Right hindlimb (tissue), 1 donor: ENCODE measurements around the gene SLC18A2.

Source experiments
- DNase-seq: peaks from one replicate; pipeline ENCODE4 v3.0.0-alpha.2; 2018

Gene SLC18A2

DNA sequence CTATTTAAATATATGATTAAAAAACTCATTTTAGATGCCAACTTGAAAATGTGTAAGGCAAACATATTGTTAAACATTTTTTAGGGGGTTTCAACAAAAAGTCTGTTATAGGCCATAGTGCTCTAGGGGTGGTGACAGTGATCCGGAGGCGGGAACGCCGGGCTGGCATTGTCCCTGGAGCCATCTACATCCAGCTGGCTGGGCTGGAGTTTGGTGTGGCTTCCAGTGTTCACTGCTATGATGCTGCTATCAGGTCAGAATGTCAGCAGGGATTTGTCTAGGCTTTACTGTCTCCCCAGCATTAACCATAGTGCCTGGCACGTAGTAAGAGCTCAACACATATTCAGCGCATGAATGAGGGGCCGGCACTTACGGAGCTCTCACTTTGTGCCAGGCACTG lies 1.9 kb upstream of the SLC18A2 start:
- no peak for DNase-seq

DNA sequence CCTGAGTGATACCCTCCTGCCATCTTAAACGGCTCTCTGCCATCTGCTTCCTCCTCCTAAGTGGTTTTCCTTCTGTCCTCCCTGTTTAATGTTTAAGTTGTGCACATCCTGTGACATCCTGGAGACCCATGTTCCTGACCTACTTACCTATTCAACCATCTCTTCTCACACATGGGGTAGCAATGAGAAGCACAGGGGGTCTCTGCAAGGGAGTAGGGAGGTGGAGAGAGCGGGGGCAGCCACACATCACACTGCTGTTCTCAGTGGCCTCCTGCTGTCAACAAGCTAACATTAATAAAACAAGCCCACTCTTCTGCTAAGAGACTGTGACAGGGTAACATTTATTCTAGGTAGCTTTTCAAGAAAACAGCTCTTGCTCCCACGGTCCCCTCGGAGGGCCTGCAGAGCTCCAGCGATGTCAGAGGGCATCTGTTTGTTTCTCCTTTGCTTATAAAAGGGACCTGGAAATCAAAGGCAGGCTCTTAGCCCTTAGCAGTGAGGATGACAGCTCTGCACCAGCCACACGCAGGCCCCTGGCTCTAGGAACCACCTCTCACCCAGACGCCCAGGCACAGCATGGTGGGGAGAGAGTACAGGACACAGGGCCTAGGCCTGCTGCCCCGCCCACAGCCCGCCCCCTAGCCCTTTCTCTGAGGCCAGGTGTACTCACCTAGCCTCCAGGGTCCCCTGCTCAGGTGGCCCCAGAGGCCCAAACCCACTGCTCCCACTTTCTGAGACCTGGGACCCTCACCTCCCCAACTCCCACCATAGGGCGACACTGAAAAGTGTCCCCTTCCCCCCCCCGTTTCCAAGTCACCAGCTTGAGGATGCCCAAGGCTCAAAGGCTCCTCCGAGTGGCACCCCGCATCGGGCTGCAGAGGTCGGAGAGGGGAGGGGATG lies 943 bp upstream of the SLC18A2 start:
- DNase-seq, result no peak

DNA sequence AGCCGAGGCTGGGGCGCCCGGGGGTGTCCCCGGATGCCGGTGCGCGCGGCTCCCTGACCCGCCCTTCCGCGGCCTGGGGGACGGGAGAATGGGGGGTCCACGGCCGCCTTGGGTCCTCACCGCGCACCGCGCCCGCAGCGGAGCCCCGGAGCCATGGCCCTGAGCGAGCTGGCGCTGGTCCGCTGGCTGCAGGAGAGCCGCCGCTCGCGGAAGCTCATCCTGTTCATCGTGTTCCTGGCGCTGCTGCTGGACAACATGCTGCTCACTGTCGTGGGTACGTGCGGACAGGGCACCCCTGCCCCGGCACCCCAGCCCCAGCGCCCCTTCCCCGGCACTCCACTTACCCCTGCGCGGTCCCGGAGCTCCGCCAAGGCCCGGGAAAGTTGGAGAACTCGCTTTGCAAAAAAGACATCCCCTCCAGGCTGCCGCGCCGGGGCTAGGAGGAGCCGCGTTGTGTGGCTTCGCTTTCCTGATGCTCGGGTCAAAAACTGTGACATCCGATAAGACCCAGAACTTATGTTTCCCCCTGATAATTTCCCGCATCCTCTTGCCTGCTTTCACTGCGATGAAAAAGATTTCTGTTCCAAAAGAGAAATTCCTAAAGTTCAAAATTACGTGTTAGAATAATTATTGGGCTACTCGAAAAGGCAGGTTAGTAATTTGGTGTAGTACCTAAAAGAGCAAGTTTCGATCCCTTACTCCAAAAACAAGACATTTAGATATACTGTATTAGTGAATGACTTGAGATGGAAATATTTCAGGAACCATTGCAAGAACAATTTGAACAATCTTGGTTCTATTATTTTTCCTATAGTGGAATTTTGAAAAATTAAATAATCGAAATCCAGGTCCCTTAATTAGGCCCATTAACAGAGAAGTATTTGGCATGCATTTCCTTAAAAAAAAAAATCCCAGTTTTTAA lies 888 bp downstream of the SLC18A2 start:
- no peak for DNase-seq

DNA sequence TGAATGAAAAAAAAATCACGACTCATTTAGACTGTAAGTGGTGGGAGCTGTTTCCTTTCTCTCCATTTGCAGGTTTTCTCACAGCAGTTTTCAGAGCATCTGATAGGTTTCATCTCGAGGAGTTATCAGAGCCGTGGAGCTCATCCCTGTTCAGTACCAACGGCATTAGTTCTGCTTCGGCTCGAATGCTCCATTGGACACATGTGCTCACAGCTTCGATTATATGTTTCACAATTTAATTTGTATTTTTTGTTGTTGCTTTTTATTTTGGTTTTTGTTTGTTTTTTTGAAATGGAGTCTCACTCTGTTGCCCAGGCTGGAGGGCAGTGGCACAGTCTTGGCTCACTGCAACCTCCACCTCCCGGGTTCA lies 1.5 kb downstream of the SLC18A2 start:
- no peak for DNase-seq

DNA sequence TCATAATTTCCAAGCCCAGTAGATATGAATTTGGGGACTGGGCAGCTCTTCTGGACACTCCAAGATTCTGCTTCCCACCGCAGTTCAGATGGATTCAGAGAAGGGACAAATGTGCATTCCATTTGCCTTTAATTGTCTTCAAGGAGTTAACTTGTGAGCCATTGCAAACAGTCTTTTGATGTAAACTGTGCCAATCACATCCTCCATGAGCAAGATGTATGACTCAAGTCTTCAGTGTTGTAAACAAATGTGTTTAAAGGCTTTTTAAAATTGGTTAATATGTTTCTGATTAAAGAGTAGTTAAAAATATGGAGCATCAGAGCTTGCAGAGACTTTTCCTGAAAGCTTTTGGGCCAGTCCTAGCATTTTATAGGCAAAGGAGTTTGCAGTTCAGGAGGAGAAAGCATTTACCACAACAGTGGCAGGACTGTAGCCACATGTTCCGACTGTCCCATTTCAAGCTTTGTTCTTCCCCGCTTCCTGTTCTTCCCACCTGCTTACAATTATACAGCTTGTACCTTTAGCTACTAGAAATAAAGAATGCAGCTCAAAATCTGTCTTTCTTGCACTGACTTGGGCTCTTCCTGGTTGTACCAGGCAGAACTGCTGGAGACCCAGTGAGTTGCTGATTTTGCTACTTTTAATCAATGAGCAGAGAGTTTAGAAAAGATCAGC lies 6.2 kb downstream of the SLC18A2 start:
- no peak for DNase-seq

DNA sequence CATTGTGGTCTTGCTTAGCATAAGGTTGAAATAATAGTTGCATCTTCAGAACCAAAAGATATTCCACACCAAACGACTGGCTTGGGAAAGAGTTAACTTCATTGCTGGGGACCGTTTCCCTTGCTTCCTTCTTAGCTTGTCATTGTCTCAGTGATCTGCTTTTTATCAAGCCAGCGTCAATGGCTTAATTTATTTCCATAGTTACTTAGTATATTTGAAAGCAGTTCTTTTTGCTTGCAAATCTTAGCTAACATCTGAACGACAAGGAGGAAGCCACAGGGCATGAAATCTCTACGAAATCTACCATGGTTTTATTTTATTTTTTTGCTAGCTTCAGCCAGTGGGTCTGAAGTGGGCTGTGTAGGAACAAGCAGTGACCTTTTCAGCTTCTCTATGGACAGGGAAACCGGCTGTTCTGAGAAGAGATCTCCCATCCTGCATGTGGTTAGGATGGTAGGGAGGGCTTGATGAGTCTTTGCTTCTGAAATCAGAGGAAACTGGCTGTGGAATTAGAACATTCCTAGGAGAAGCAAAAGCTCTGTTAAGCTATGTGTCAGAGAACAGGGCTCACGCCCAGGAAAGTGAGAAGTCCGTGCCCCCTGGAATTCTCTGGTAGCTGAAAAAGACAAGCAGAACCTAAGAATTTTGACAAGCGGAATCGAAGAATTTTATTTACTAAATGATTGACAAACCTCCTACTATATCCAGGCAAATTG lies 8.0 kb downstream of the SLC18A2 start:
- DNase-seq, result no peak

DNA sequence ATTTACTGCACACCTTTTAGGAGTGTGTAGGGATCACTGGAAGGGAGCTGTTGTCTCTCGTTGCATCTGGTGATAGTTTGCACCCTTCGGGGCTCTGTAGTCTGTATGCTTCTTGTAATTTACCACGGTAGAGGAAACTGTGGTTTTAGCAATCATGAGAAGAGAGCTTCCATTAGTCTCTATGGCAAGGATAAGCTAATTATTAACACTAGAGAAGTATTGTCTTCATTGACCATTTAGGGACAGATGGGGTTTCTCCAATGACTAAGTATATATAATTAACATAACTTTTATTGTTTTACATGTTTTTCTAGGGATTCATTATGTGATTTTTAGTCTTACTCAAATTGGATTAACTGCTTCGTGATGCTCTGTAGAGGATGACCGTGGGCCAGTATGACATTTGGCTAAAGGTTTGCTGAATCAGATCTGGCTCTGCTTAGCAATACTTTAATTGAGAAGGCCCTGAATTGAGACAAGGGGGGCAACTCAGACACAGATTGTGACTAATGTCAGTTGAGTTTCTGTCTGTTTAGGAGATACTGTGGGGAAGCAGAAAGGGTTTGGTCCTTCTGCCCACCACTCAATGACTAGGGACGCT lies 8.7 kb downstream of the SLC18A2 start:
- no peak for DNase-seq

DNA sequence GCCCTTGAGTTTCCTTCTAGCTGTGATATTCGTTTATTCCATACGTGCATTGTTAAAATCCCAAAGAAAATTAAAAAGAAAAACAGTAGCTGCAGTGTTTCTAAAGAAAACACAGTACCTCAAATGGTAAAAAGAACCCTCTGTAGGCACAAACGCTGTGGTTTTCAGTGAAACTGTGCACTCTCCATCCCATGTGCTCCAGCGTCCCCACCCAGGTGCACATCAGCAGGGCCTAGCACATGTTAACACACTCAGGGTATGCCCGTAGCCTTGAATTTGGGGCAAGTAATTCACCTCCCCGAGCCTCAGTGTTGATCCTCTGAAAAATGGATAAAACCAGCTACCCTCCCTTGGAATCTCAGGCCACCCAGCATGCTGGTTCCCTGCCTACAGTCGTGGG lies 9.5 kb downstream of the SLC18A2 start:
- DNase-seq, result no peak

DNA sequence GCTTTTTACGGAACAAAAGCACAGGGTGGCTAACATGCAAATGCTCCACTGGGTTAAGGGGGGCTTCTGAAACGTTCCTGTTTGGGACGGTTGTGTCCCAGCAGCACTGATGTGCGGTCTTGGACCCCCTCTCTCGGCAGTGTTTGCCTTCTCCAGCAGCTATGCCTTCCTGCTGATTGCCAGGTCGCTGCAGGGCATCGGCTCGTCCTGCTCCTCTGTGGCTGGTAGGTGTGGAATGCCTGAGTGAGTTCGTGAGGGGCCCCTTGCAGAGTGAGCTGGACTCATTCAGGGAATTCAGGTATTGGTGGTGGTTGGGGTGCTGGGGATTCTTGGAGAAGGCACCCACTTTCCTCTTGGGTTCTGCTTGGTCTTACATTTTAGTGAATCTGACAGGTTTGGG lies 13.0 kb downstream of the SLC18A2 start:
- no peak for DNase-seq

DNA sequence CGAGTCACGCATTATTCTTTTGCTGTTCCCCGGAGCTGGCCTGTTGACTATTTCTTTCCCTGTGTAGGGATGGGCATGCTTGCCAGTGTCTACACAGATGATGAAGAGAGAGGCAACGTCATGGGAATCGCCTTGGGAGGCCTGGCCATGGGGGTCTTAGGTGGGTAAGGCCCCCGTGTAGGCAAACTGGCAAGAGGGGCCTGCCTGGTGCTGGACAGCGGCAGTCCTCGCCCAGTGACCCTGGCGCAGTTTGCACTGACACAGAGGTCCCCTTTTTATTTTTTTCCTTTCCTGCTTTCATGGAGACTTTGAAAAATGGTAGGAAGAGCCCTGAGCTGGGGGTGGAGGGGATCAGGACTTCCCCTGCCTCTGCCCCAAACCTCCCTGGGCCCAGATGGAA lies 13.4 kb downstream of the SLC18A2 start:
- DNase-seq, result no peak

DNA sequence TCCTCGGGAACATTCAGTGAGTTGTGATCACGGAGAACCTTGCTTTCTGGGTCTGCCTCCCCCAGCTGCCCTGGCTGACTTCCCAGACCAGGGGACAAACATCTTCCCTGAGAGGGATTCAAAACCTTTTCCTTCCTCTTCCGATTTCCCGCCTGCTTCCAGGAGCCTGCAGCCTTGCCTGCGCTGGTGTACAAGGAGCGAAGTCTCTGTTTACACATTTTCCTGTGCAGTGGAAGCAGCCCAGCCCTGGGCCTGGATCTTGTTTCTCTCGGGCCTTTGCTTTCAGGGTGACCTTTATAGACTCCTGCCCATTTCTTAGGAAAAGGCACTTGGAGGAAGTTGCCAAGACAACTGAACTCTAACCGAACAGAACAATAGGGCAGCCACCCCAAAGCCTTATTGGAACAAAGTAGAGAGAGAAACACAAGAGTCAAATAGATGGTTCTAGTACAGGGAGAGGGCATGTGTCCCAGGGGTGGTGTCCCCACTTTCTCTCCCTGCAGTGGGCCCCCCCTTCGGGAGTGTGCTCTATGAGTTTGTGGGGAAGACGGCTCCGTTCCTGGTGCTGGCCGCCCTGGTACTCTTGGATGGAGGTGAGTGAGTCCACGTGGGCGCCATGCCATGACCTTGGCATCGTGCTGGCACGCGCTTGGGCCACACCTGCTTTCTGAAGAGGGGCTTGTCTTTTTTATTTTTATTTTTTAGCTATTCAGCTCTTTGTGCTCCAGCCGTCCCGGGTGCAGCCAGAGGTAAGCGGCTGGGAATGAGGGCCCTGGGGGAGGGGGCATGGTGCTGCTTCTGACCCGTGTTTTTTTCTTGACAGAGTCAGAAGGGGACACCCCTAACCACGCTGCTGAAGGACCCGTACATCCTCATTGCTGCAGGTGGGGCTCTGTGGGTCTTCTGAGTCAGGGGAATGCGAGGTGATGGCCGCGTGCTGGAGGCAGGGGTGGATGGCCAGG lies 14.1 kb downstream of the SLC18A2 start:
- DNase-seq, result no peak

DNA sequence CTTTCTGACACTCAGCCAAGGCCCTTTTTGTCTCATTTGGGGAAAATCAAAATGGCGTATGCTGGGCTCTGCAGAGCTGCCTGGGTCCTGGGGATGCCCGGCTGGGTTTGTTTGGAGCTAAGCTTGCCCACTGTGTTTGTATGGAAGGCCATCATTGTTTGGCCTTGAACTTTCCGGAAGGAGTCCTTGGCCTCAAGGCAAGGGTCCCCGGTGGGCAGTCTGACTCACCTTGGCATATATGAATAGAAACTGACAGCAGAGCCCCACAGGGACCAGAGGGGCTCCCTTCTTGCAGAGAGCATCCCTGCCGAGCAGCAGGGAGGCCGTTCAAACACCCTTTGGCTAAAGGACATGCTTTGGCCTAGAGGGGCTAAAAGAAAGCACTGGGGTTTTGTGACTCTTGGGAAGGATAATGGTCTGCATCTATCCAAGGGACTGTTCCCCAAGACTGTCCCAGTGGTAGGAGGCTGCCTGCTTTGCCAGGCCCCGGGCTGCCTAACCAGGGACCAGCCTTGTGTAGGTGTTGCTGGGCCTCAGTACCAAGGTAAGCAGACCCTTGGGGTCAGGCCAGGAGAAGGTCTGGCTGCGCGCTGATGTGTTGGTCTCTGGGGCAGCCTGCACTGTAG lies 15.0 kb downstream of the SLC18A2 start:
- no peak for DNase-seq

DNA sequence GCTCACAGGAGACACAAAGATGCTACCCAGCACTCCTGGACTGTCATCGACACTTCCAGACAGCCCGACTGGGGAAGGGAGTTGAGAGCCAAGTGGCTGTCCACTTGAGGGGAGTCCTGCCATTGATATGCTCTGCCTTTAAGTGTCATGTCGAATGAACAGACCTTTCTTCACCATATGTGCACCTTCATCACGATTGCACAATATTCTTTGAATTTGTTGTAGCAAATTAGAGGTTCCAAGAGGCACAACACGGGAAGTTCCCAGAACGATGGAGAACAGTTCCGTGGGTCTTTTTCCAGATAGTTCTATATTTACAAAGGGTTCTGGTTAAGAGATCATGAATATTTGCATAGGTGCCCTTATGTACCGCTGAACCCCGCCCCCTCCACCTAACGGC lies 16.0 kb downstream of the SLC18A2 start:
- no peak for DNase-seq

DNA sequence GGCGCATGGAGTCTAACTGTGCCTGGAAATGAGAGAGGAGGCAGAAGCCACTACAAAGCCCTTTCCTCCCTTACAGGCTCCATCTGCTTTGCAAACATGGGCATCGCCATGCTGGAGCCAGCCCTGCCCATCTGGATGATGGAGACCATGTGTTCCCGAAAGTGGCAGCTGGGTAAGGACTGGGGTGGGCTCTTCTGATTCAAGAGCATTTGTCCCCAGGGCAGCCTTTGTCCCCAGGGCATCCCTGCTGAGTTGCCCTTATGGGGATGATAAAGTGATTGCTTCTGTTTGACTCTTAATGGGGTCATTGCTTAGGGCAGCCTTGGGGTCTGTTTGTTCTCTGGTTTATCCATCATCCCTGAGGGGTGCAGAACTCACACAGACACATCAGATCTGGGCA lies 16.8 kb downstream of the SLC18A2 start:
- DNase-seq, result no peak

DNA sequence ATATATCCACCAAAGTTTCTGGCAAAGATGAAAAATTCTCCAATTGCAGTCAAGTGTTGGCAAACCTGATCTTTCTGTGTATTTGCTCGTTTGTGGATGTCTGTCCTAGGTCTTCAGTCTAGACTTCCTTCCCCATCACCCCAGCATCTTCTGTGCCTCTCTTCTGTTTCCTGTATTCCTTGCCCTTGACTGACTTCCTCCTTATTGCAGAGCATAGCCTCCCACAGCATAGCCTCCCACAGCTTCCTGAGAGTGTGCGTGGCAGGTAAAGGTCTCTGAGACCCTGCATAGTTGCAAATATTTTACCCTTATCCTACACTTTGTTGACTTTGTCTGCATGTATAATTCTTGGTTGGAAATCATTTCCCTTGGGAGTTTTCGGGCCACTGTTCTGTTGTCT lies 18.4 kb downstream of the SLC18A2 start:
- DNase-seq, result no peak

DNA sequence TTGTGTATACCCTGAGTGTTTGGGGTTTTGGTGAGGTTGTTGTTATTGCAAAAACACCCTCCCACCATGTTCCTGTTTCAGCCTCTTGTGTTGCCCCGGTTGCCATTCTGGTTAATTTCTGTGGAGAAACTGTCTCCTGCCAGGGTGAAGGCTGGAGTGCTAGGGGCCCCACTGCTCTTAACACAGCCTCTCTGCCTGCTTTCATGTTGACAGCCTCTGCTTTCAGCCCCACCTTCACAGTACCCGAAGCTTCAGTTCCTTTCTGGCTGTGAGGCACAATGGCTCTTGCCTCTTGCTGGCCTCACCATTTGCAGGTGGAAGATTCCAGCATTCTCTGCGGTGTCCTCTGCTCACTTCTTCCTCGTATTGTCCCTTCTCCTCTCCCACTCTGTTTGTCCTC lies 19.2 kb downstream of the SLC18A2 start:
- no peak for DNase-seq

DNA sequence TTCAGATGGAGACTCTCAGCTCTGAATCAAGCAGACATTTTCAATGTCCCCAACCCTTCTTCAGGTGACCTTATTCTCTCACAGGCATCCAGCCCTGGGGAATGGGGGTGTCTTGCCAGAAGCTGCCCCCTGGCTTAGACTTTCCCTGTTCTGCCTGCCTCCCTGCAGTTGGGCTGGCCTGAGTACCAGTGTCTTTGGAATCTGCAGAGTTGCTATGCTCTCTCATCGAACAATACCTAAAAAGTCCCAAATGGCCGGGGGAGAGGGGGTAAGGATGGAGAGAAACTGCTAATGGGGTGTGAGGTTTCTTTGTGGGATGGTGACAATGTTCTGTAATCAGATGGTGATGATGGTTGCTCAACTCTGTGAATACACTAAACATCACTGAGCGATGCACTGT lies 20.6 kb downstream of the SLC18A2 start:
- DNase-seq, result no peak

DNA sequence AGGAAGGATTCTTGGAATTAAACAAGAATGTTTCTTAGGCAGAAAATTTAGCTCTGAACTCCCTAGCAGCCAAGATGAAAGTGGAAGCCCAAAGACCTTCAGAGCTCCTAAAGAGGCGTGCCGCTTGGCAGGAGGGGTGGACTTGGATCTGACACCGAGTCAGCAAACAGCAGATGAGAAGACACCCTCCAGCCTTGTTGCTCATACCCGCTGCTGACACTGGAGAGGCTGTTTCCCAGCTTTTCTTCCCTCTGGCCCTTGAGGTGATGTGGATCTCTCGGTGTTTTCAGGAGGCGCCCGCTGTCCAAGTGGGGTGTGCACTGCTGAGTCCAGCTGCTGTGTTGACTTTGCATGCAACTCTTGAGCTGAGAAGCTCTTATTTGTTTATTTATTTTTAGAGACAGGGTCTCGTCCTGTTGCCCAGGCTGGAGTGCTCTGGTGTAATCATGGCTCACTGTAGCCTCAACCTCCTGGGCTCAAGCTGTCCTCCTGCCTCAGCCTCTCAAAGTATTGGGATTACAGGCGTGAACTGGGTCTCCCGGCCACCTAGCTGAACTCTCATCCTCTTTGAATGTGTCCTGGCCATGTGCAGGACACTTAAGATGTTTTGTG lies 21.5 kb downstream of the SLC18A2 start:
- DNase-seq, result no peak

DNA sequence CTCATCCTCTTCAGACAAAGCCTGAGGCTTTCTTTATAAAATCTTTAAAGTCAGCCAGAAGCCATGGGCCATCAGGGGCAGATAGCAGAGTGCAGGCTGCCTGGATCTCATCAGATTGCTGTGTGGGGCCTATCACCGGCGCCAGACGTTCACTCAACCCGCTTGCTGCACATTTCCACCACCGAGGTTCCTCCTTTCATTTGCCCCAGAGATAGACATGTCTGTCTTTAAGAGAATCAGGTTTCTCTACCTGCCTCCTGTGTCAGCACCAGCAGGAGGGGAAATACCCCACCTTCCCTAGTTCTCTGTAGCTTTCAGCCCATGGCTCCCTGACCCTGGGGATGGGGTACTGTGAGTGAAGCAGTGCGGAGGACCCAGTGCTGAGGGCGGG lies 22.0 kb downstream of the SLC18A2 start:
- DNase-seq, result no peak

DNA sequence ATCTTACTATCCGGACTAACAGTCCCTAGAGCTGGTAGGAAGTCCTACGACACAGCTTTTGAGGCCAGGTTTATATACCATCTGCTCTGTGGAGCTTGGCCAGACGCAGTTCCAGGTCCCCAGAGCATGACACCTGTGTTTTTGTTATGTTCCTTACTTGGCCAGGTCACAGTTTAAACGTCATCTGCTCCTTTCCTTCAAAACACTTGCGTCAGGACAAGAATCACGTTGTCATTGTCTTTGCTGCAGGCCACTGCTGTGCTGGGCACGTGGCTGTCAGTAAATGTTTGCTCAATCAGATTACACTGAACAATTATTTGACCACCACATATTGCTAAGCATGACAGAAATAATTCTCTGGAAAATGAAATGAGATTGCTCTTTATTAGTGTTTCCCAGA lies 23.9 kb downstream of the SLC18A2 start:
- no peak for DNase-seq
